TTC549 (cell line): ENCODE results near the gene RFXANK.

Source experiments
- FAIRE-seq: peaks from 2 replicates; lab custom pipeline; 2012; peaks lifted over from hg19 to GRCh38; lab: Jason Lieb, UNC

RFXANK gene

DNA sequence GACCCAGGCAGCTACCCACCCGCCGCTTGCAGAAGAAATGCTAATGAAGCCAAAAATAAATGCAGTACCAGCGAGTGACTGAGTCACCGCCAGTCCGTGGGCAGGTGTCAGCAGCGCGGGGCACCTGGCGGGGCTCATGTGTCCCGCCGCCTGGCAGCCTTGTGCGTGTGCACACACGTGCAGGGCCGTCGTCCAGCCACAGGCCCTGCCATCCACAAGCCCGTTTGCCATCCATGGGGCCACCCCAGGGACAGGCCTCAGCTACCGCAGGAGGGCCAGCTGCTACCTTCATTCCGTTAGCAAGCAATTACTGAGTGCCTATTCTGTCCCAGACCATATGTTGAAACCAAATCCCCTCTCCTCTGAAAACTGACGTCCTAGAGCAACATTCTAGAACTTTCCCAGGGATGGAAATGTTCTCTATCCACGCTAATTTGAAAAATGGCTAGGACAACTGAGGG is 40.2 kb downstream of the RFXANK start:
- FAIRE-seq, result no peak

DNA sequence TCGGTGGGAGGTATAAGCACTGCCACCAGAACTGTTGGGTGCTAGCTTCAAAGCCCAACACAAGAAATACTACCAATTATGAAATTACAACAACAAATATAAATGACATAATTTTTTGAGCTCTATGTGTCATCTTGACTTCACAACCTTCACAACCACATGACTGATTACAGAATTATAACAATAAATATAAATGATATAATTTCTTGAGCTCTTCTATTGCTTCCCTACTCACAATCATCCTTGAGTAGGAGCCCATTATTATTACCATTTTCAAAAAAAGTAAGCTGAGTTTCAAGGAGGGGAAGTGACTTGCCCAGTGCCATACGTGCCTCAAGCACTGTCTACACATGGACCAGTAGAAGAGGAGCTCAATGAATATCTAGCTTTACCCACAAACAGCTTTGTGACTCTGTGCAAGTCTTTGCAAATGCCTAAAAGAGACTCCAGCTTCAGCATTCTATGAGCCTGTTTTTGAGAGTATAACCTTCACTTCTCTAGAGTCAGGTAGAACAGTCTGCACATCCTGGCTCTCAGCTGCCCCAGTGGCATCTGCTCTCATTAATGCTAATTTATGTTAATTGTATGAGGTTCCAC is 42.3 kb downstream of the RFXANK start:
- no peak for FAIRE-seq

DNA sequence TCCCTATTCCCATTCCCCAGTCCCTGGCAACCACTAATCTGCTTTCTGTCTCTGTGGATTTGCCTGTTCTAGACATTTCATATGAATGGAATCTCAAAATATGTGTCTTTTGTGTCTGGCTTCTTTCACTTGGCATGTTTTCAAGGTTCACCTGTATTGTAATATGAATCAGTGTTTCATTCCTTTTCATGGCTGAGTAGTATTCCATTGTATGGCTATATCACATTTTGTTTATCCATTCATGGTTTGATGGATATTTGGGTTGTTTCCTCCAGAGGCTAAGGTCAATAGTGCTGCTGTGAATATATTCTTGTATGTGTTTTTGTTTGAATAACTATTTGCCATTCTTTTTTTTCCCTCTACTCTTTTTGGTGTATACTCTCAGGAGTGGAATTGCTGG is 44.1 kb downstream of the RFXANK start:
- FAIRE-seq, result no peak

DNA sequence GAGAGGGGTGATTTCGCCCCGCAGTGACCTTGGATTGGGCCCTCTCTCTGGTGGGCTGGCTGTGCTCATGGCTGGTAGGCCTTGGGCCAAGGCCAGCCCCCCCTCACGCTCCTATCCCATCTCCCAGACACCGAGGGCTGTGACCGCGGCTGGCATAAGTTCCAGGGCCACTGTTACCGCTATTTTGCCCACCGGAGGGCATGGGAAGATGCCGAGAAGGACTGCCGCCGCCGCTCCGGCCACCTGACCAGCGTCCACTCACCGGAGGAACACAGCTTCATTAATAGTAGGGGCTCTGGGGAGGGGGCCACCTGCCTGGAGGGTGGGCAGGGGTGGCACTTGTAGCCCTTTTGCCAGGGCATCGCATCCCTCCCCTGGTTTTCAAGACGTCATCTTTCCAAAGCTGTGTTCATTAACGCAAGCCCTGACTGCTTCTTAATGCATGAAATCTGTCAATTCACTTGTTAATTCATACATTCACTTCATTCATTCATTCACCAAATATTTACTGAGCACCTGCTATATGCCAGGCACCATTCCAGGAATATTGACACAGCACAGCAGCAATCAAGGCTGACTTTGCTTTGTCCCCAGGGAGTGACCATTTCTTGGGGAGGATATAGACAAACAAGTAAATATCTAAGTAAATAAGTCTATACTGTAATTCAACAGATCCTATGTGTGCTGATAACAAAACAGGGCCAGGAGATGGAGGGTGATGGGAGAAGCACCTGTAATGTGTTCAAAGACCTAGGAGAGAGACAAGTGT is 46.3 kb downstream of the RFXANK start:
- no peak for FAIRE-seq

DNA sequence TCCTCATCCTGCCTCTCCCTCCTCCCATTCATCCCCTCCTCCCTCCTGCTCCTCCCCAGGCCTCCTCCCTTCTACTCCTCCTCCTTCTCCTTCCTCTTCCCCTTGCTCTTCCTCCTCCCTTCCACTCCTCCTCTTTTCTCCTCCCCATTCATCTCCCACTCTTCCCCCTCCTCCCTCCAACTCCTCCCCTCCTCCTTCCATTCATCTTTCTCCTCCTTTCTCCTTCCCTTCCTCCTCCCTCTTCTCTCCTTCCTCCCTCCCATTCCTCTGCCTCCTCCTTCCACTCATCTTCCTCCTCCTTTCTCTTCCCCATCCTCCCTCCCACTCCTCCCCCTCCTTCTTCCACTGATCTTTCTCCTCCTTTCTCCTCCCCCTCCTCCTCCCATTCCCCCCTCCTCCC is 47.6 kb downstream of the RFXANK start:
- no peak for FAIRE-seq

DNA sequence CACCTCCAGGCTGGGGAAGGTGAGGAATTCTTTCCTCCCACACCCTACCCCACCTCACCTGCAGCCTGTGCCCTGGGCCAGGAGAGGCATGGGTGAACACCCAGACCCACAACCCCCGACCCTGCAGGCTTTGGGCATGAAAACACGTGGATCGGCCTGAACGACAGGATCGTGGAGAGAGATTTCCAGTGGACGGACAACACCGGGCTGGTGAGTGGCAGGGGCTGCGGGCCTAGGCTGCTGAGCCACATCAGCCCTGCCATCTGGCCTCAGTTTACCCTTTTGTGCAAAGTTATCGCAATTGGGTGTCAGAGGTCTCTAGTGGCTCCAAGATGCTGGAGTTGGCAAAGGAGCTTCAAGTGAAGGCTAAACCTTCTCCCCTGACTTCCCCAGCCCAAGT is 48.4 kb downstream of the RFXANK start:
- no peak for FAIRE-seq

DNA sequence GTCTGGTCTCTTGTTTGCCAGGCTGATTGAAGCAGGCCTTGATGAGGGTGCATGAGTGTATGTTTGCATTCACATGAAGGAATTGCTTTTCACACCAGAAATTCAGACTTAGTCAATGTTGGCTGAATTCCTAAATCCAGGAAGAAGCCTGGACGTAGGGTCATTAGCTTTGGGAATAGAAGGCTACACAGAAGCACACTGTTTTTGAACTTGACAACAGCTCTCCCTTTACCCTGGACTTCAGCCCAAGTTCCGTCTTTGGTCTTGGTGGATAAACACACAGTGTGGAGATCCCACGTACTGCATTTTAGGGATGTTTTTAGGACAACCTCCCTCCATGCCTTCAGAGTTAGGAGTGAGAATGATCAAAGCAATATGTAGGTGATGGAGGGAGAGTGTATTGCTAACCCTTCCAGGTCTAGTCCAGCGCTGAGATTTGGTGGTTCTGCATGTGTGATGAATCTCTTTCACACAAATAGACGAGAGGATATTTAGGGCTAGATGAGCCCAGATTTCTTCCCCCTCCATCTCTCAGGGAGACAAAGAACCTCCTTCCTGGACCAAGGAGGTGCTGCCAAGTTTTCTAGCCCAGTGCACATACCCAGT is 58.2 kb downstream of the RFXANK start:
- FAIRE-seq, result no peak
